ENCODE data around the gene ZNF280B.

Gene ZNF280B, protein sequence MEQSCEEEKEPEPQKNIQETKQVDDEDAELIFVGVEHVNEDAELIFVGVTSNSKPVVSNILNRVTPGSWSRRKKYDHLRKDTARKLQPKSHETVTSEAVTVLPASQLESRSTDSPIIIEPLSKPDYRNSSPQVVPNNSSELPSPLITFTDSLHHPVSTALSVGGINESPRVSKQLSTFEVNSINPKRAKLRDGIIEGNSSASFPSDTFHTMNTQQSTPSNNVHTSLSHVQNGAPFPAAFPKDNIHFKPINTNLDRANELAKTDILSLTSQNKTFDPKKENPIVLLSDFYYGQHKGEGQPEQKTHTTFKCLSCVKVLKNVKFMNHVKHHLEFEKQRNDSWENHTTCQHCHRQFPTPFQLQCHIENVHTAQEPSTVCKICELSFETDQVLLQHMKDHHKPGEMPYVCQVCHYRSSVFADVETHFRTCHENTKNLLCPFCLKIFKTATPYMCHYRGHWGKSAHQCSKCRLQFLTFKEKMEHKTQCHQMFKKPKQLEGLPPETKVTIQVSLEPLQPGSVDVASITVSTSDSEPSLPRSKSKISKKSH

DNA sequence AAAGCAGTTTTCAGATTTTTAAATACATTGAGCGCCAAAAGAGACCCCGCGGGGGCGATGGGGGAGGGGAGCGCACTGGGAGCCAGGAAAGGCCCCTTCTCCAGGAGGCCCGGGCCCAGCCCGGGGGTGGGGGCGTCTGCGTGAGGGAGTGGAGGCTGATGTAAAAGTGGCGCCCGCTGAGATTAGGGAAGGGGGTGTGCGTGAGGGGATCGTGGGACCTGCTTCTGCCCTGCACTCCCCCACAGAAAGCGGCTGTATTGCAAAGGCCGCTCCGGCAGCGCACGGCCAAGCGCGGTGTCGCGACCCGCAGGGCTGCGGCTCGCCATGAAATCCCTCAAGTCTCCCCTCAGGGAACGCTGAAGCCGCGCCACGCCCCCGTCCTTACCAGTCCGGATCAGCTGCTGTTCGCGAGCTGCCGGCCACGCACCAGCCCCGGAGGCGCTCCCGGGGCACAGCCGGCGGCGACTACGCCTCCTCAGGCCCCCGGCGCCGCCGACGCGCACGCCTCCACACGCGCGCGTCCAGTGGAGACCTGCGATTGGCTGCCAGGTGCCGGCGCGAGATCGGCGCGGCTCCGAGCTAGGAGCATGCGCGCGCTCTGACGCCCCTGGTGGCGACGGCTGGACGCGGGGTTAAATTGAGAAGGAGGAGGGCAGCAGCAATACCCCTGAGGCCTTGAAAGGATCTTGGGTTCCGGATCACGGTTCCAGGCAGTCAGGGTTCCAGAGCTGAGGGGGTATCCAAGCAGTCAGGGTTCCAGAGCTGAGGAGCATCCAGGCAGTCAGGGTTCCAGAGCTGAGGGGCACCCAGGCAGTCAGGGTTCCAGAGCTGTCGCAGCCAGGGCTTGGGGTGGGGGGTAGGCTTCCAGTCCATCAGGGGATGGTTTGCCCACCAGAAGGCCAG, at the start of gene ZNF280B:
ZNF280B (minus strand) TSS at position 469 of the 903 bp plus-strand sequence. CDS start 19,344 bp downstream, outside the sequence.
- peak in 1 of 2 experiments; percentile 27 for DNase-seq

DNA sequence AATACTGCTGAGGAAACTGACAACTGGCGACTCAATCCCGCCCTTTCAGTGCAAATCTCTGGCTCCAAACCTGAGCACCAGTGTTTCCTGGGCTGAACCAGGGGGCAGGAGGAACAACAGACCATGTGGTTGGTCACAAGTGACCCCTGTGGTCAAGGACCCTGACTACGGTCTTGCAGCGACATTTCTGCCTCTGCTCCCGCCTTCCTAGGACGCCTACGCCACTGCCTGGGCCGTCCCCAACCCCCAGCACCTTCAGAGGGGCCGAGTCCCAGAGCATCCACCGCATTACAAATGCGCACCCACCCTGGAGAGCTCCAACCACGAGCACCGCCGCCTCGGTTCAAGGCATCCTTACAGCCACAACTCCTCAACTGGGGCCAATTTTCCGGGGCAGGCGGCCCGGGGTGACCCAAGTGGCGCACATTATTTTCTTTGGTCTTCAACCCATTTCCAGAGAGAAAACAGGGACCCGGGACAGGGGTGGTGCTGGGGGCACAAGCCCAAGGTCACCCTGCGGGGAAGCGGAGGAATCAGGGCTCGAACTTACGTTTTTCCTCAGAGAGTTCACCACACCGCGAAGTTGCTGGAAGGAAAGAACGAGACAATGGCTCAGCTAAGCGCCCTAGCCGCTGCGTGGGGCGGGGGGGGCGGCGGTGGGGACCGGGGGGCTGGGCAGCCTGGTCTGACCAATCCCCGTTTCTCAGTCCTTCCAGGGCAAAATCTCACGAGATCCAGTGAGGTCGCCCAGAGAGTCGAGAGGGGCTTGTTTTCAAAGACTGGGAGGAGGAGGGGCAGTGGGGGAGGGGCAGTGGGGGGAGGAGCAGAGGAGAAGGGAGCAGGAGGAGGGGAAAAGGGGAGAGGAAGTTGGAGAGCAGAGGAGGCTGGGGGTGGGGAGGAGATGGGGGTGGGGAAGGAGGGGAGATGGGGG, 48.7 kb upstream of the ZNF280B start:
- DNase-seq = no peak

DNA sequence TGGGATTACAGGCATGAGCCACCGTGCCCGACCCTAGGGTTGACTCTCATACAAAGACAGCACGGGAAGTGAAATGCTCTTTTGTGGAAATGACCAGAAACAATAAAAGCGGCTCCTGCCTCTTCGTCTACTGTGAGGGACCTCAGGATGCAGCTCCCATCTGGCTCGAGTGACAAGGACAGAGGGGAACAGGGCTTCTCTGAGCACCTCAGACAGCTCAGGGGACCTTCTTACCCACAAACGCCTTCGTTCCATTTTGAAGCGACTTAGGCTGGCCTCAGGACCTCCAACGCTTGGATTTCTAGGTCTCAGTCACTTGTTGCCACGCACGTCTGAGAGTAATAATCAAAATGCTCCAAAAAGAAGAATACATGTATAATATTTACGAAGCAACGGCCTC, 48.0 kb upstream of the ZNF280B start:
- no peak for DNase-seq

DNA sequence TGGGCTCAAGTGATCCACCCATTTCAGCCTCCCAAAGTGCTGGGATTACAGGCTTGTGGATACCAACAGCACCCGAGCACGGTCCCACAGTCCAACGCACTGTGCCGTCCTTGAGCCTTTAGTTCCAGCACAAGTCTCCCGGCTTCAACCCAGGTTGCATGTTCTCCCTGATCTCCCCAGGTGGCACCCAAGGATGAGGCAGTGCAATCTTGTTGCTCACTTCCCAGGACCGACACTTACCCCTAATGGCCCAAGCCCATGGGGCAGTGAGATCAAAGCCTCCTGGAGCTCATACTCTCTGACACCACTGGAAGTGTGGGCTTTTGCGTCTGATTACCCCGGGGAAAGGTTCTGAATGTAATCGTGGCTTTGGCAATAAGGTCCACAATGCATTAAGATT, 47.1 kb upstream of the ZNF280B start:
- no peak for DNase-seq

DNA sequence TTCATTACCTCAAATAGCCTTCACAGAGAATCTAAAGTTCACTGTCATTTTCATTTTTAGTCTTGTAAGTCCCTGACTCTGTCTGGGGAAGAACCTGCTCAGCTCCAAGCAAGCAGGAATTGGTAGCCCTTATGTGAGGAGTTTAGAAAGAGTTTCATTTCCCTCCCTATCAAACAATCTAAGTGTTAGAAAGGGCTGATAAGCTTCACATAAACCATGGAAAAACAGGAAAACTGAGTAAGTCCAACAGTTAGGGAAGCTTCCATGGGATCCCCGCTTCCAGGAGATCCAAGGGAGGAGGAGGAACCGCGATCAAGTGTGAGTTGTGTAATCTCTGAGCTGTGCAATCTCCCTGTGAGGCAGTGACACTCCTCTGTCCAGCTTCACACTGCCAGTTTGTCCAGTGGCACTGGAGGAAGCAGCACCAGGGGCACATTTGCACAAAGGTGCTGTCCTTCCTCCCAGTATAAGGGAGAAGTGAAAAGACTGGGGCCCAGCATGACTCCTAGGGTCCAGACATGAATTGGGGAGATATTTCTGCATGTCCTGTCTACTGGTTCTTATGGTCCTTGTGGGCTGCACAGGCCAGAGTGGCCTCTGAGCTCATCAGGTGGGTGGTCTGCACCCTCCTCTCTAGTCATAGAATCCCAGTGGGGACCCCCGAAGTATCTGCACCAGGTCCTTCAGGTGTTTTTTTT, 46.2 kb upstream of the ZNF280B start:
- no peak for DNase-seq

DNA sequence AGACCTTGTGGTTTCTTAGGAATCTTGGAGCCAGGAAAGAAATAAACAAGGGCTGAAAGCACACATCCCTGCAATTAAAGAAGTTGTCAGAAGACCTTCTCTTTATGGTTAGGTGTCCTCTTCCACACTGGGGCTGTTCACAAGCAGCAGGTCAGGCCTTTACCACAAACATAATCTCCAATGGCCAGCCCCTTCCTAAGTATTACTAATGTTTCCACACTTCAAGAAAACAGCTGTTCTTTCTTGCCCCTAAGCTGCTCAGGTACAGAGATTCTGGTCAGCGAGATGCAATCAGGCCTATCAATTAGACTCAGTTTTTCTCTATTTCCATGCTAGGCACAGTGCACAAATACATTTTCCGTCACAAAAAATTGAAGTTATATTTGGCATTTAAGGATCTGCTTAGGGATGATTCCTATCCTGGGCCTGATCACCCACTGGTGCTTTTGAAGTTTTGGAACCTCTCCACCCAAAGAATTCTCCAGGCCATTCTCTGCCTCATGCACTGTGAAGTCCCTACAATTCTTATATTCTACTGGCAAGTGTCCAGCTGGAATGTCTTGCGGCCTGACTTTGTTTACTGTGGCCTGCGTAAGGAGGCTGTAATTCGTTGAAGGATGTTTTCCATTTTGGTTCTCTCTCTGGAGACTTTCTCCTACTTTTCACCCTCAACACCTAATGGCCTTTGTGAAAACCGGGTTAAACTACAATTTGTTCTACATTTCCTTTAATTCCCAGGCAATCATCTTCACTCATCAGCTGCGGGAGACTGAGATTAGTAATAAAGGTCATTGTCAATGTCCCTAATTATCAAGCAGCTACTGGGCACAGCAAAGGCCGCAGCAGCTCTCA, 45.4 kb upstream of the ZNF280B start:
- DNase-seq = no peak

DNA sequence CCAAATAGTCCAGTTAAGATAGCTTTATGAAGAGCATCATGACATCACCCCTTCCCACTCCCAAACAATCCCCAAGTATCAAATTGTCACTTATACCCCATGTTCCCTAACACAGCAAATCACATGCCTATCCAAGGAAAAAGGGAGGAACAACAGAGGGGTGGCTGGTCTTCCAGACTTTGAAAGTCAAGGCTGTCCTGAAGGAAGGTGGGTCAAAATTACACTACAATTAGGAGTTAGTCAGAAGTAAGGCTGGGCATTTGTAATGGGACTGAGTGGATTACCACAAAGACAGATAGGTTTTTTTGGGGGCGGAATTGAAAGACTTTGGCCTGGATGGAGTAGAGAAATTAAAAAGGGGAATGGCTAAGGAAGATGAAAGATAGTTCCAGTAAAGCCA, 44.6 kb upstream of the ZNF280B start:
- DNase-seq = no peak

DNA sequence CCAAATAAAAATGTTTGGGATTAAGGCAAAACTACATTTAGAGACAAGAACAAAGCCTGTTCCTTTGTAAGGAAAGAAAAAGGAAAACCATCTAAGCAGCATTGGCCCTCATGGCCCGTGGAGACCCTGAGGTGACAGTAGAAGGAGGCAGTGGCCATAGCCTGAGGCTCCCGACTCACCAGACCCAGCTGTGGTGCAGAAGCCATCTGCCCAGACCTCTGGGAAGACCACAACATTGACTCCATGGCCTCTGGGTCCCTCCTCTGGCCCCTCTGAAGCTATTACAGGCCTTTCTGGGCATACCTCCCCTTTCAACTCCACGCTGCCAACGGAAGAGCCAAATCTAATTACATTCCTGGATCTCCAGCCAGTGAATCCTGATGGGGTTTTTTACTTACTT, 44.1 kb upstream of the ZNF280B start:
- DNase-seq = no peak

DNA sequence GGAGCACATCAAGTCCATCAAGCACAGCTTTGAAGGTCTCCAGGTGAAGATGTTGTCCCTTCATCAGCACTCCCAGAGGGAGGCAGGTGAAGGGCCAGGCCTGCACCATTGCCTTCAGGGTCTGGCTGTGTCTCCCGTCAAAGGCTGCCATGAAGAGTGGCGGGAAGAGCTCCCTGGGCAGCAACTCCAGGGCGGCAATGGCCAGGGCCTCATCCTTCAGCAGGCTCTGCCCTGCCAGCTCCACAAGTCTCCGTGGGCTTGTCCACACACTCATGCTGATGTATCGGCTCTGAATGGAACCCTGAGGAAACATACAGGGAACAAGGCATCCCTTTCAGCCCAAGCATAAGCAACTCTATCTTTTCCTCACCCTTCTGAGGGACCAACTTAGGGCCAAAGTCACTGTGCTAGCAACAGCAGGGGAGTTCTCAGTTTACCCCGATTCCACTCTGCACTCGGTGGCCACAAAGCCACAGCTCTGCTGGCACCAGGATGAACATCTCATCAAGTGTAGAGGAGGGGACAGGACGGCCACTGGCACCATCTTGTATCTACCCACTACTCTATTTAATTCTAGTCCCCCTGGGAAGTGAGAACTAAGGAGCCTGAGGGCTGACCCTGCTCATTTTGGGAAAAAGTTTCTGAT, 42.4 kb upstream of the ZNF280B start:
- no peak for DNase-seq

DNA sequence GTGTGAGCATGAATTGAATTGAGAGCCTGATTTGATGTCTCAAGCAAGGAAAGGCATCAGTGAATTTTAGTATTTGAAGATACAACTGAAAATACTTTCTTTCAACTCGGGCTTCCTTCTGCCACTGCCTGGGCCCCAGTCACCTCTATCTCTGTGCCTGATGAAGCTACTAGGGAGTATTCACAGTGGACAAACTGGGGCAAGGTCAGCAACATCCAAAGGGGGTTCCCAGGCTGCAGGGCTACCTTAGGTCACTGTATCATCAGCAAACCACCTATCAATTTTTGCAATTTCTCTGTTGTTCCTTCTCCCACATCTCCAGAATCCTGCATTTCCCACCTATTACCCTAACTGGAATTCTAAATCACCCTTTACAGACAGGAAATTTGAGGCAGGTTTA, 40.4 kb upstream of the ZNF280B start:
- no peak for DNase-seq

DNA sequence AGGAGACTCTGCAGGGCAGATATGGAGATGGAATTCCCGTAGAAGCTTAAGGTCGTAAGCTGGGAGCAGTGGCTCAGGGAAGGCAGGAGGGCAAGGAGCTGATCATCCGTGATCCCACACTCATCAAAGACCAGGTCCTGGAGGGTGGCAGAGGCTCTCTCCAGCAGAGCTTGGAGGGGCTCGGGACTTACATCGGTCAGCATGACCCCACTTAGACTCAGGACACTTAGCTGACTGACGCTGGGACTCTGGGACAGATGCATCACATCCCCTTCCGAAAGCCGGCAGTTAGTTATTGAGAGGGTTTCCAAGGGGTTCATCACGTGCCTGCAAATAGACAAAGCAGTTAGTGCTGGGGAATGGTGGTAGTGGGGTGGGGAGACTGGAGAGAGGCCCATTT, 39.8 kb upstream of the ZNF280B start:
- DNase-seq = no peak

DNA sequence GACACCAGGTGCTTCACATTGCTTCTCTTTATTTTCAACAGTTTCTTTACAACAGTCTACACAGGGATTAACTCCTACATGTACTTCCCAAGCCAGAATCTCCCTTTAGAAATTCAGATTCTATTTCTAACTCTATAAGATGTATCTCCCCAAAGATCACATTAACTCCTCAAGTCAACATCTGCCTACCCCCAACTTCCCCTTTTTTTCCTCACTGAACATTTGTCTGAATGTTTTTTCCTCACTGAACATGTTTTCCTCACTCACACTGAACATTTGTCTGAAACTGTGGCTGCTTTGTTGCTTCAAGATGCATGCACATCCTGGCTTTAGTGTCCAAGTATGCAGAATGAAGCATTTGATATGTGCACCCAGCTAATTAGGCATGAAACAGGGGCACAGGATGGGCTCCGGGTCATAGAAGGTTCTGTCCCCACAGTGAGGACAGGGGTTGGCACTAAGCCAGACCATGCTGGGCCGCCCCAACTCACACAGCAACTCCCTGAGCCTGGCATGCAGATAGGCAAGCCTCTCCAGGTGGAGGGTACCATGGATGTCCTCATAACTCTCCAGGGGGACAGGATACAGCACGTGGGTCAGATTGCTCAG, 39.3 kb upstream of the ZNF280B start:
- DNase-seq = no peak

DNA sequence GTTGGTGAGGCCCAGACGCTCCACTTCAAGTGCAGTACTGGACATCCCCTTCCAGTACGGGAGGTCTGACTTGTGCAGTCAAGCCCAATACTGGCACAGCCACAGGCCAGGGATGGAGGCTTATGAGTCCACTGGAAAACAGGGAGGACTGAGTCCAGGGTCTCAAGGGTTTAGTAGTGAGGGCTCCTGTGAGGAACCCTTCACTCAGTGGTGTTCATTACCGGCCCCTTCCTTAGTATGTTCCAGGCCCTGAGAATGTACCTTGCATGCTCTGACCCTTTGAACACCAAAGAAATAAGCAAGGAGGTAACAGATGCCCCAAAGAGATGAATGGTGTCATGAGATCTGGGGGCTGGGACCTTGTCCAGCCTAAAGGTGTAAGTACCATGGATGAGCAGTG, 38.7 kb upstream of the ZNF280B start:
- DNase-seq = no peak

DNA sequence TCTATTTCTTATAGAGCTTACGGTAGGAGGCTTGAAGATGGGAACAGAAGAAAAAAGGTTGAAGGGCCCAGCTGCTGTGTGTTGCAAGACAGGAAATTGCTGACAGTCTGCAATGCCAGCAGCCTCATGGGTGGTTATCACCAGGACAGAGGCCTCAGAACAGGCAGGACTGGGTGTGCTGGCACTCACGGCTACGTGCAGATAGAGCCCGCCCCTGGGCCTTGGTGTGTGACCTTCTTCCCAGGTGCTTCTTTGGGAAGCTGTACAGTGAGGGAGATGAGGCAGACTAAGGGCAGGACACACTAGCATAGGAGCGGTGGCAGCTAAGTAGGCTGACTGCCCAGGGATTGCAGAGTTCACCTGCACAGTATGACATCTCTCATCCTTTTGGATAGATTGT, 37.9 kb upstream of the ZNF280B start:
- DNase-seq = no peak

DNA sequence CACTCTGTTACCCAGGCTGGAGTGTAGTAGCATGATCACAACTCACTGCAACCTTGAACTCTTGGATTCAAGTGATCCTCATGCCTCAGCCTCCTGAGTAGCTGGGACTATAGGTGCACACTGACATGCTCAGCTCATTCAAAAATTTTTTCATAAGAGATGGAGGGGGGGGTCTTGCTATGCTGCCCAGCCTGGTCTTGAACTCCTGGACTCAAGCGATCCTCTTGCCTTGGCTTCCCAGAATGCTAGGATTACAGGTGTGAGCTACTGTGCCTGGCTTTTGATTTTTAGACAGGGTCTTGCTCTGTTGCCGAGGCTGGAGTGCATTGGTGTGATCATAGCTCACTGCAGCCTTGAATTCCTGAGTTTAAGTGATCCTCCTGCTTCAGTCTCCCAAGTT, 36.5 kb upstream of the ZNF280B start:
- DNase-seq = no peak

DNA sequence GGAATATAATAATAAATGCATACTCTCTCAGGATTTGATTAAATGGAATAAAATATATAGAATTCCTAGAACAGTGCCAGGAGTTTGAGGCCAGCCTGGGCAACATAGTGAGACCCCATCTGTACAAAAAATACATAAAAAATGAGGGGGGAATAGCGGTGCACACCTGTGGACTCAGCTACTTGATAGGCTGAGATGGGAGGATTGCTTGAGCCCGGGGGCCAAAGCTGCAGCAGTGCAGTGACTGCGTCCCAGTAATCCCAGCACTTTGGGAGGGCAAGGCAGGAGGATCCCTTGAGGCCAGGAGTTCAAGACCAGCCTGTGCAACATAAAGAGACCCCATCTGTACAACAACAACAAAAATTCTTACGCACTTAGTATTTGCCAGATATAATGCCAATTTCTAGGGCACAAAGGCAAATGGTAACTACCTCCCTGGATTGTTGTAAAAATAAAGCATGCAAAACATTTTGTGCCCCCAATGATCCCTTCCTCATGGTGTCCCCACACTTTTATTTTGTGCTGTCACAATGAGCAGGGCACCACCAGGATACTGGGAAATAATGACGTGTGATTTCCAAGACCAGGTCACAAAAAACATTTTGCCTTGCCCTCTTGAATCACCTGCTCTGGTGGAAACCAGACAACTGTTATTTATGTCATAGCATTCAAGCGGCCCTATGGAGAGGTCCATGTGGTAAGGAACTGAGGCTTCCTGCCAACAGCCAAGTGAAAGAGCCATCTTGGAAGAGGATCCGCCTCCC, 29.9 kb upstream of the ZNF280B start:
- DNase-seq = no peak

DNA sequence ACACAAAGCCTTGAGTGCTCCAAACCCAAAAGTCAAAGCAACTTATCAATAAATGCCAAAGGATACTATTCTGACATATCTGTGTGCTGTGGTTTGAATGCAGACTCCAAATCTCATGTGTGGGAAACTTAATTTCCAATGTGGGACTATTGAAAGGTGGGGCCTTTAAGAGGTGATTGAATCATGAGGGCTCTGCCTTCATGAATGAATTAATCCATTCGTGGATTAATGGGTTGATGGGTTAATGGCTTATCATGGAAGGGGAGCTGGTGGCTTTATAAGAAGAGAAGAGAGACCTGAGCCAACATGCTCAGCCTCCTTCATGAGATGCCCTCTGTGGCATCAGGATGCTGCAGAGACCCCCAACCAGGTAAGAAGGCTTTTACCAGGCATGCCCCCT, 28.4 kb upstream of the ZNF280B start:
- DNase-seq = no peak

DNA sequence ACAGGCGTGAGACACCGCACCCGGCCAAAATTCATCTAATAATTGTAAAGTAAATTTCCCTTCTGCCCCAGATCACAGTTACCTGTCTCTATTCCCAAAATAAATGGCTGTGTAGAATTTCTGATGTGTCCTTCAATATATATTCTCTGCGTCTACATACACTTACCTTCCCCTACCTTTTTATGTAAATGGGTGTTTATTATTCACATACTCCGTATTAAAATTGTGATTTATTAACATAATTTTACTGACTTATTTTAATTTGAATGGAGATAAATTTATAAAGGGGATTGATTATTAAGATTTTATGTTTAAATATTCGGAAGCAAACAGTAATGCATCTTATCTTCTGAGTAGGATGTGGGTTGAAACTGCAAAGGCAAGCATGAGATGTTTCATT, 28.0 kb upstream of the ZNF280B start:
- no peak for DNase-seq

DNA sequence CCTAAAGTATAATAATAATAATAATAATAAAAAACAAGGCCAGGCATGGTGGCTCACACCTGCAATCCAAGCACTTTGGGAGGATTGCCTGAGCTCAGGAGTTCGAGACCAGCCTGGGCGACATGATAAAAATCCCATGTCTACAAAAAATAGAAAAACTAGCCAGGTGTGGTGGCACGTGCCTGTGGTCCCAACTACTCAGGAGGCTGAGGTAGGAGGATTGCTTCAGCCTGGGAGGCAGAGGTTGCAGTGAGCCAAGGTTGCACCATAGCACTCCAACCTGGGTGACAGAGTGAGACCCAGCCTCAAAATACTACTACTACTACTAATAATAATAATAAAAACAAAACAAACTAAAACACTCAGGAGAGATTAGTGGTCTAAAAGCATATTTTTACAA, 27.1 kb upstream of the ZNF280B start:
- no peak for DNase-seq
